ENCODE measurements around the gene ARSB. TPM values are rescaled to one million over a fixed set of nuclear protein-coding genes. Genes with fewer than 3 reads are reported as not detected.

ARSB gene
- total and polyA plus RNA-seq, 10 of the 15 experiments (the other 5 are each of a cell fraction or from before 2014, with no cell fraction given) = 1.2 to 8.2 (median 6.1) TPM

DNA sequence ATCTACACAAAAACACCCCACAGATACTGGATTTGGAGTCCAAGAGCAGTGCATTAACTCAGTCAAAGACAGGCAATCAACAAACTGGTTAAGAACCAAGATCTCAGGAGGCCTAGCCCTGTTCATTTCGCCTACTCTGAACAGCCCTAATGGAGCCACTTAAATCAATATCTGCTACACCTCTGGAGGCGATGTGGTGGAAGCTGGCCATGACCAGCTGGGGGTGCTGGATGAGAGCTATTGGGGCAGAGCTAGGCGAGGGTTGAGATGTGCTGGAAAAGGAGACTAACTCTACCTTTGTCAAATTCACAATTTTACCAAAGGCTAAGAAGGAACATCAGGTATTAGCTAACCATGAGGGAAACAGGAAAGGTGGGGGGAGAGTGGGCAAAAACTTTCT is 23.3 kb upstream of the ARSB start:
- ChIA-PET CTCF (interaction anchor here (1.7 to 6.7 kb wide), 3 partner anchors 14 to 125 kb away, joined by 3 to 104 read pairs (median 13); no protein-coding TSS in a partner anchor), SMC1A (ENCODE audit: uncharacterized antibody, unreplicated experiment) (interaction anchor here (0.9 to 3.1 kb wide), 4 partner anchors 12 to 22 kb away, joined by 3 to 12 read pairs (median 4); no protein-coding TSS in a partner anchor), RAD21 (ENCODE audit: unreplicated experiment) (interaction anchor here (0.9 to 1.1 kb wide), 2 partner anchors 125 kb away, joined by 3 to 5 read pairs; no protein-coding TSS in a partner anchor), POLR2A (interaction anchor here (0.6 to 1.2 kb wide), 2 partner anchors 24 to 566 kb away, joined by 4 to 5 read pairs; partner anchors contain the start of gene ARSB)
- H3K4me1 ChIP-seq (ENCODE audit: control insufficient read depth, insufficient read depth, low read length) = no peaks in the 10 kb centered on the region
- no peaks in the 10 kb centered on the region for H4K20me1 ChIP-seq (ENCODE audit: control insufficient read depth, insufficient read depth)
- FAIRE-seq (peak; percentile 54), DNase-seq (ENCODE audit: low read depth, low spot score) (no peak), ATAC-seq (no peak)
- no peaks in the 10 kb centered on the region for H3K79me2 ChIP-seq (ENCODE audit: control insufficient read depth, insufficient read depth, low read length)
- H3K36me3 ChIP-seq (ENCODE audit: control insufficient read depth in 2 of 2, insufficient read depth in 2 of 2, low read length in 1 of 2) = no peaks in the 10 kb centered on the region
- in situ Hi-C loops (cut with MboI) = no loop called here
- BruUV-seq (replicated peaks) = no TSS peak
- peaks cover 0 to 1% of the 10 kb centered on the region in 2 experiments; a peak in 1 of 4 replicates for H3K27me3 ChIP-seq (replicated peaks in 1 of 2; ENCODE audit: control insufficient read depth in 2 of 2, insufficient read depth in 2 of 2, low read length in 1 of 2)
- no peak overlapping the region for H3K9ac ChIP-seq (ENCODE audit: control insufficient read depth, insufficient read depth, low read length)
- H3K9me3 ChIP-seq (replicated peaks; ENCODE audit: control insufficient read depth, insufficient read depth, low read length) = peaks cover 2% of the 10 kb centered on the region; the same call in 1 of the 3 replicates
- H2AFZ ChIP-seq (ENCODE audit: control insufficient read depth, low read depth, low read length) = no peak overlapping the region
- no peak overlapping the region for H3K4me3 ChIP-seq
- no peak for TF ChIP-seq FOXM1 (IDR thresholded peaks at IDR 0.05; ENCODE audit: low read depth, low read length)
- TF ChIP-seq, protein P1, sequence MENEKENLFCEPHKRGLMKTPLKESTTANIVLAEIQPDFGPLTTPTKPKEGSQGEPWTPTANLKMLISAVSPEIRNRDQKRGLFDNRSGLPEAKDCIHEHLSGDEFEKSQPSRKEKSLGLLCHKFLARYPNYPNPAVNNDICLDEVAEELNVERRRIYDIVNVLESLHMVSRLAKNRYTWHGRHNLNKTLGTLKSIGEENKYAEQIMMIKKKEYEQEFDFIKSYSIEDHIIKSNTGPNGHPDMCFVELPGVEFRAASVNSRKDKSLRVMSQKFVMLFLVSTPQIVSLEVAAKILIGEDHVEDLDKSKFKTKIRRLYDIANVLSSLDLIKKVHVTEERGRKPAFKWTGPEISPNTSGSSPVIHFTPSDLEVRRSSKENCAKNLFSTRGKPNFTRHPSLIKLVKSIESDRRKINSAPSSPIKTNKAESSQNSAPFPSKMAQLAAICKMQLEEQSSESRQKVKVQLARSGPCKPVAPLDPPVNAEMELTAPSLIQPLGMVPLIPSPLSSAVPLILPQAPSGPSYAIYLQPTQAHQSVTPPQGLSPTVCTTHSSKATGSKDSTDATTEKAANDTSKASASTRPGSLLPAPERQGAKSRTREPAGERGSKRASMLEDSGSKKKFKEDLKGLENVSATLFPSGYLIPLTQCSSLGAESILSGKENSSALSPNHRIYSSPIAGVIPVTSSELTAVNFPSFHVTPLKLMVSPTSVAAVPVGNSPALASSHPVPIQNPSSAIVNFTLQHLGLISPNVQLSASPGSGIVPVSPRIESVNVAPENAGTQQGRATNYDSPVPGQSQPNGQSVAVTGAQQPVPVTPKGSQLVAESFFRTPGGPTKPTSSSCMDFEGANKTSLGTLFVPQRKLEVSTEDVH (IDR thresholded peaks at IDR 0.05; ENCODE audit: low read depth, partially characterized antibody) = no peak
- no peak for TF ChIP-seq RBBP5 (conservative IDR thresholded peaks at IDR 0.05)
- TF ChIP-seq NBN (IDR thresholded peaks at IDR 0.05) = no peak
- no peak for TF ChIP-seq CREB1 (IDR thresholded peaks at IDR 0.05; ENCODE audit: low read depth)
- no peak for TF ChIP-seq MYB (IDR thresholded peaks at IDR 0.05; ENCODE audit: borderline replicate concordance, low read depth, low read length)
- no peak for TF ChIP-seq ZNF622 (IDR thresholded peaks at IDR 0.05)
- TF ChIP-seq, protein P2, sequence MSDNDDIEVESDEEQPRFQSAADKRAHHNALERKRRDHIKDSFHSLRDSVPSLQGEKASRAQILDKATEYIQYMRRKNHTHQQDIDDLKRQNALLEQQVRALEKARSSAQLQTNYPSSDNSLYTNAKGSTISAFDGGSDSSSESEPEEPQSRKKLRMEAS (IDR thresholded peaks at IDR 0.05; ENCODE audit: low read depth, low read length) = no peak
- H3K27ac ChIP-seq (ENCODE audit: control insufficient read depth, insufficient read depth) = no peak overlapping the region
- 52% methylated on average over 3 of the region's 3 CpGs for WGBS (ENCODE audit: insufficient coverage, insufficient replicate concordance, low lambda C conversion rate, missing lambda C conversion rate)
- intact Hi-C loops (cut with micrococcal nuclease; ENCODE audit: unreplicated experiment) = no loop called here
- no peak overlapping the region for H3K4me2 ChIP-seq (ENCODE audit: control insufficient read depth, insufficient read depth)

Data from GM12878 (cell line).